ENCODE measurements around the gene RMND5A.

Gene RMND5A

GRCh38 chr2:86768189-86768949 is 48.3 kb downstream of the RMND5A start:
- no peak for DNase-seq

GRCh38 chr2:86769838-86770237 is 49.7 kb downstream of the RMND5A start:
- no peak for DNase-seq

- no peak for DNase-seq
Measured at GRCh38 chr2:86770816-86771301, 50.8 kb downstream of the RMND5A start.

GRCh38 chr2:86772611-86773010 is 52.5 kb downstream of the RMND5A start:
- no peak for DNase-seq

- no peak for DNase-seq
Measured at GRCh38 chr2:86774862-86775261, 54.8 kb downstream of the RMND5A start.

- DNase-seq, result no peak
Measured at GRCh38 chr2:86775338-86775737, 55.2 kb downstream of the RMND5A start.

GRCh38 chr2:86776532-86776931 is 56.4 kb downstream of the RMND5A start:
- DNase-seq, result no peak

GRCh38 chr2:86778957-86779356 is 58.9 kb downstream of the RMND5A start:
- no peak for DNase-seq

GRCh38 chr2:86779971-86780370 is 59.9 kb downstream of the RMND5A start:
- DNase-seq, result no peak

- DNase-seq, result no peak
Measured at GRCh38 chr2:86781363-86781762, 61.3 kb downstream of the RMND5A start.

GRCh38 chr2:86782748-86783147 is 62.7 kb downstream of the RMND5A start:
- no peak for DNase-seq

GRCh38 chr2:86783615-86784339 is 63.7 kb downstream of the RMND5A start:
- DNase-seq, result peak in 1 of 2 donors; percentile 19

GRCh38 chr2:86785456-86785855 is 65.4 kb downstream of the RMND5A start:
- DNase-seq, result peak; percentile 72 to 79

GRCh38 chr2:86786001-86786536 is 66.0 kb downstream of the RMND5A start:
- DNase-seq, result peak; percentile 73 to 86

GRCh38 chr2:86787736-86788135 is 67.6 kb downstream of the RMND5A start:
- peak; percentile 29 to 58 for DNase-seq

- no peak for DNase-seq
Measured at GRCh38 chr2:86788165-86788564, 68.1 kb downstream of the RMND5A start.

- peak; percentile 17 to 42 for DNase-seq
Measured at GRCh38 chr2:86788881-86789686, 69.0 kb downstream of the RMND5A start.

GRCh38 chr2:86789687-86790133 is 69.6 kb downstream of the RMND5A start:
- DNase-seq, result no peak

GRCh38 chr2:86790134-86790675 is 70.1 kb downstream of the RMND5A start:
- DNase-seq, result peak in 1 of 2 donors; percentile 4

- DNase-seq, result peak; percentile 64 to 74
Measured at GRCh38 chr2:86790676-86791572, 70.8 kb downstream of the RMND5A start, which contains the start of gene CD8A. Gene CD8A, minus strand, starts transcription at chr2:86790913. Its CDS starts 88 bp downstream, at chr2:86790825.

- no peak for DNase-seq
Measured at GRCh38 chr2:86791573-86791972, 71.5 kb downstream of the RMND5A start.
